ENCODE data around the gene ENHO.
"Not testable (repeated sequence)": the region's sequence is repeated elsewhere in the genome, so short reads cannot be mapped to it uniquely, and the experiment has no call there.

ENHO gene

DNA sequence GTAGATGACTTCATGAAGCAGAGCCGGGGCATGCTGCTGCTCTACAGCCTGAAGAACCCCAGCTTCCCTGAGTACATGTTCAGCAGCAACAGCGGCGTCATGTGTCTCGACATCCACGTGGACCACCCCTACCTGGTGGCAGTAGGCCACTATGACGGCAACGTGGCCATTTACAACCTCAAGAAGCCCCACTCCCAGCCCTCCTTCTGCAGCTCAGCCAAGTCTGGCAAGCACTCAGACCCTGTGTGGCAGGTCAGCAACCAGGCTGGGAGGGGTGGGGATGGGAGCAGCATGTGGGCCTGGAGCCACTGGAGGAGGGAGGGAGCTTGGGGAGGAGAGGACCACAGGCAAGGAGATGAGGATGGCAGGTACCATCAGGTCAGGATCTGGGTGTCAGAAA, 16.2 kb downstream of the ENHO start:
- DNase-seq (ENCODE audit: low read depth): no peak

DNA sequence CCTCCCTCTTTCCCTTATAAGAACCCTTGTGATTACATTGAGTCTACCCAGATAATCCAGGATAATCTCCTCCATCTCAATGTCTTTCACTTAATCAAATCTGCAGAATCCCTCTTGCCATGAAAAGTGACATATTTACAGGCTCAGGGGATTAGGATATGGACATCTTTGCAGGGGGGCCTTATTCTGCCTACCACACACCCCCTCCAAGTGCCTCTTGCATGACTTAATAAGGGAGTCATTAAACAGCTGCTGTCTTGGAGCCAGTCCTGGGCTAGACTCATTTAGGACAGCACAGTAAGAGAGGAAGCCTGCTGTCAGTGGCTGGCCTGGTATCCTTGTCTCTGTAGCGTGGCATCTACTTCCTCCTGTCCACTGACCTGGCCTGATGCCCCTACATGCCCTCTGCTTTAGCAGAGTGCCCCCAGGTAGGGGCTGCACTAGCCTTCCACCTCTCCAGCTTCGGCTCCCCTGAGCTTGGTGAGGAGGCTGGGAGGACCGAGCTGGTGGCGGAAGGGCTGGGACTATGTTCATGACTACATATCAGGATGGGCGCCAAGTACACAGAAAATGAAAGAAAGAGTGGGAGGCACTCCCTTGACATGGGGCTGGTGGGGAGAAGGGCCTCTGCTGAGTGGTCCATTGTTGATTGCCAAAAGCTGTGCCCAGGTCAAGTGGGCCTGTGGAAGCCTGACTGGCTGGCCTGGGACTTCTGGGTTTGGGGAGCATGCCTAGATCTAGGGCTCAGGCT, 17.2 kb downstream of the ENHO start:
- DNase-seq (ENCODE audit: low read depth): no peak

GRCh38 chr9:34503406-34503805, 19.4 kb downstream of the ENHO start:
- no peak for DNase-seq (ENCODE audit: low read depth)

- no peak for DNase-seq (ENCODE audit: low read depth)
These were observed 19.9 kb downstream of the ENHO start for GRCh38 chr9:34502891-34503290.

DNA sequence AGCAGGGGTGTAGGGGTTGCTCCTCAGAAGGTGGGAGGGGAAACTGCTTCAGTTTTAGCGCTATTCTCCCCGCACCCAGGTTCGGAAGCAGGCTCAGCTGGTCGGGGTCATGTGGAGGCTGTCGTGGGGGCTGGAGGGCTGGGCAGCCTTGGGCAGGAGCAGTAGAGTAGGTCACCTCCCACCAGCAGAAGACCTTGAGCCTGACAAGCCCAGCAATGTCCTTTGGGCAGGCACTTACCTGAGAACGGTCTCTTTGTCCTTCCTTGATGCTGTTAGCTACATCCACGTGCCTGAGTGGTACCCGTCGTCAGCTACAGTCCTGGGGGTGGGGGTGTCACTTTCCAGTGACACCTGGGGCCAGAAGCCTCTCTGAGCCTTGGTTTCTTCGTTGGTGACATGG, 20.3 kb downstream of the ENHO start:
- DNase-seq (ENCODE audit: low read depth): no peak

GRCh38 chr9:34501889-34502425, 20.8 kb downstream of the ENHO start:
- DNase-seq (ENCODE audit: low read depth): no peak

GRCh38 chr9:34501372-34501771, 21.4 kb downstream of the ENHO start:
- DNase-seq (ENCODE audit: low read depth): no peak

DNA sequence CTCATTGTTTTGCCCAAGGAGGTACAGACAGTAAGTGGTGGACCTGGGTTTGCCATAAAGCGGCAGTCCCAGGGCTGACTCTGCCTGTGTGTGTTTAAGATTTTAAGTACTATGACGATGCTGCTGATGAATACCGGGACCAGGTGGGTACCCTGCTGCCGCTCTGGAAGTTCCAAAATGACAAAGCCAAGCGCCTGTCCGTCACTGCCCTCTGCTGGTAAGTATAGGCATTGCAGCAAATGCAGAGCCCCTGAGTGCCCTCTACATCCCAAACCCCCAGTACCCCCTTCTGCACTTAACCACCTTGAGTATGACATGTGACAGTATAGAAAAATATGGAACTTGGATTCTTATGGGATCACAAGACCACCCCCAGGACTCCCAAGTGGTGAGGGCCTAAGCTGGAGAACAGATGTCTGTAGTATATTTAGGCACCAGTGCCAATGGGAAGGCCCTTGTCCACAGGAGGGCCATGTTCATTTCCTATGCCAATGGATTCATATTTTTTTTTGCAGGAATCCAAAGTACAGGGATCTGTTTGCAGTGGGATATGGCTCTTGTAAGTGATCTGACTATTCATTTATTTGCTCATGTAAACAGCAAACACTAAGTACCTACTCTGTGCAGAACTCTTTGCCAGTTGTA, 22.0 kb downstream of the ENHO start:
- DNase-seq (ENCODE audit: low read depth): peak; percentile 69

GRCh38 chr9:34499076-34499475, 23.7 kb downstream of the ENHO start:
- DNase-seq (ENCODE audit: low read depth): no peak

DNA sequence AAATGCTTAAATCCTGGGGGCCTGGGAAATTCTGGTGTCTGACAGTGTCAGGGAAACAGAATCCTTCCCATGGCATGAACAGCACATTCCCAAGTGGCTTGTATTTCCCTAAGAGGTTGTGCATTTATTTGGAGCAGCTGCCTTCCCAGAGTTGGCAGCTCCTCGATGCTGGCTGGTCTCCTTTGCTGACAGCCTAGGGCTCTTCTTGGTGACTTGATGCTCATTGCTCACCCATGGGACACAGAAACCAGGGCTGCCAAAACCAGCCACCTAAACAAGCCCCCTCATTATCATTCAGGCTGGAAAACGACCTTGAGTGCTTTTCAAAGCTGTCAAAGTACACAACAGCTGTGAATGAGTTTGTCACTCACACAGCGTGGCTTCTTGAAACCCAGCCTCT, 24.2 kb downstream of the ENHO start:
- DNase-seq (ENCODE audit: low read depth): no peak

- DNase-seq (ENCODE audit: low read depth): no peak
These were observed 26.6 kb downstream of the ENHO start for GRCh38 chr9:34496149-34496712.

GRCh38 chr9:34493972-34494535, 28.7 kb downstream of the ENHO start:
- DNase-seq (ENCODE audit: low read depth): peak; percentile 3

DNA sequence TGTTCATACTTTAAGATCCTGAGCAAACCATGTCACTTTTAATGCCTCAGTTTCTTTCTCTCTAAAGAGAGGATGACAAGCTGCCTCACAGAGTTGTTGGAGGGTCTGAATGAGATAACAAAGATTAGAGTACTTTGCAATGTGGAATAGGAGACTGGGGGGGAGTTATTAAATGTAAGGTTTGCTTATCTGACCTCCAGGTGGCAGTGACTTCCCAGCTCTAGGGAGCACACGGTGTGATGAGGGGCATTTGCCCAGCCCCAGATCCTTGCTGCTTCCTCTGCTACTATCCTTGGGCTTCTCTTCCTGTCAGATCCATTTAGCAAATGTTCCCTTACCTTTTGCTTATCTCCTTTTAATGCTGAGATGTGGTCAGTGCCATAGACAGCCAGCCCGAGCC, 30.7 kb downstream of the ENHO start:
- no peak for DNase-seq (ENCODE audit: low read depth)

DNA sequence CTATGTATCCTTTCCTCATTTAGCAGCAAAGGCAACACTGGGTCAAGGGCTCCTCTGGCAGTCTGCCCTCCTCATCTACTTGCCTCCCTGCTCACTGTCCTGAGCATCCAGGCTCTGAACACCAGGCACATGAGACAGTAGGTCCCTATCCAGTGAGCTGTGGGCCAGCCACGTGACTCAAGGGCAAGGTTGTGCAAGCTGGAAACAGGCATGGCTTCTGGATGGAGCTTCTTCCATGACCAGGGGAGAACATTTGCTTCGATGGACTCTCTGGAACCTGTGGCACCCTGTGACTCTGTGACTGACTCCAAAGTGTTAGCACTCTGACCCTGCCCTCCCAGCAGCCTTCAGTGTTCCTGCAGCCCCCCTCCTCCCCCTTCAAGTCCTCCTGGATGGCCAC, 31.2 kb downstream of the ENHO start:
- DNase-seq (ENCODE audit: low read depth): no peak

DNA sequence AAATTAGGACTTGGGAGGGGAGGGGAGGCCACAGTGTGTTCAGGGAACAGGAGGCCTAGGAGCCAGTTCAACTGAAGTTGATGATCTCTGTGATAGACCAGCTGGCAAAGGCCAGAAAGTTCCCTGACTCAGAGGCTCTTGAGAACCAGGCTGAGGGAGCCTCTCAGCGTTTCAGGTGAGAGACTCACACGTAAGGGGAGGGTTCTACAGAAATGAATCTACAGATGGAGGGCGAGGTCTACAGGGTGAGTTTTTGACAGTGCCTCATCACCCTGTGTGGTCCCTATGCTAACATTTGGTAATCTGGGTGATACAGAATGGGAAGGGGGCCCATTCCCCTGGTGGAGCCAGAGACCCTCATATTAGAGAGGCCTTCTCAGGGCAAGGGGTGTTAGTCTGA, 32.0 kb downstream of the ENHO start:
- no peak for DNase-seq (ENCODE audit: low read depth)

DNA sequence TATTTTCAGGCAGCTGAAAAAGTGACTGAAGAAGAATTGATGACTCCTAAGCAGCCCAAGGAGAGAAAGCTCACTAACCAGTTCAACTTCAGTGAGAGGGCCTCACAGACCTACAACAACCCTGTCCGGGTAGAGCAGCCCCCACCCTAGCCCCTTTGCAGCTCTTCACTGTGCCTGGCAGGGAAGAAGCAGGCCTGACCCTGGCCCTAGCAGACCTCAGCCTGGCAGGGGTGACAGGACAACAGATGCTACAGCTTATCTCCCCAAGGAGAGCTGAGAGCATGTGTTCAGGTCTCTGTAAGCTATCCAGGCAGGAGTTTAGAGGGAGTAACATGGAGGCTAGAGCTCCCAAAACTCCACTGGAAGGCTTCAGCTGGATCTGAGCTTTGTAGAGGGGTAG, 32.4 kb downstream of the ENHO start:
- DNase-seq (ENCODE audit: low read depth): no peak

GRCh38 chr9:34486572-34486971, 36.2 kb downstream of the ENHO start:
- no peak for DNase-seq (ENCODE audit: low read depth)

DNA sequence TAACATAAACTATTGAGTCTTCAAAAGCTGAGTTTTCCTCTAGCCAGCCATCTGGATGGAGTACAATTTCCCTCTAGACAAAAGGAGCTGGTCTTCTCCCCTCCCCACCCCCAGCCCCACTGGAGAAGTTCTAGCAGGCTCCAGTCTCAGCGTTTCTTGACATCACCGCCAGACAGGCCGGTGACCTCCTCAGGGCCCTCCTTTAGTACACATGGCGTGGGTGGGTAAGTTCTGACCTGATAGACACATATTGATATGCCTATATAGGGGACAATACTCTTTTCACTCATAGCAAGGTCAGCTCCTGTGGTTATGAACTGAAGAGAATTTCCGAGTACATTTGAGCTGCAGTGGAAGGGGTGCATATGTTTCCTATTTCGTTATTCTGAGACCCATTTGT, 37.0 kb downstream of the ENHO start:
- no peak for DNase-seq (ENCODE audit: low read depth)

GRCh38 chr9:34484678-34485077, 38.1 kb downstream of the ENHO start:
- DNase-seq (ENCODE audit: low read depth): no peak

DNA sequence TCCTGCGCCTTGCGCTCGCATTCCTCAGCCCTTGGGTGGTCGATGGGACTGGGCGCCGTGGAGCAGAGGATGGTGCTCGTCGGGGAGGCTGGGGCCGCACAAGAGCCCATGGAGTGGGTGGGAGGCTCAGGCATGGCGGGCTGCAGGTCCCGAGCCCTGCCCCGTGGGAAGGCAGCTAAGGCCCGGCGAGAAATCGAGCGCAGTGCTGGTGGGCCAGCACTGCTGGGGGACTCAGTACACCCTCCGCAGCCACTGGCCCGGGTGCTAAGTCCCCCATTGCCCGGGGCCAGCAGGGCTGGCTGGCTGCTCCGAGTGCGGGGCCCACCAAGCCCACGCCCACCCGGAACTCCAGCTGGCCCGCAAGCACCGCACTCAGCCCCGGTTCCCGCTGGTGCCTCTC, 40.0 kb downstream of the ENHO start:
- not testable (repeated sequence) for DNase-seq (ENCODE audit: low read depth)

- not testable (repeated sequence) for DNase-seq (ENCODE audit: low read depth)
These were observed 41.2 kb downstream of the ENHO start for GRCh38 chr9:34481620-34482019.

GRCh38 chr9:34479431-34479866, 43.3 kb downstream of the ENHO start:
- no peak for DNase-seq (ENCODE audit: low read depth)

DNA sequence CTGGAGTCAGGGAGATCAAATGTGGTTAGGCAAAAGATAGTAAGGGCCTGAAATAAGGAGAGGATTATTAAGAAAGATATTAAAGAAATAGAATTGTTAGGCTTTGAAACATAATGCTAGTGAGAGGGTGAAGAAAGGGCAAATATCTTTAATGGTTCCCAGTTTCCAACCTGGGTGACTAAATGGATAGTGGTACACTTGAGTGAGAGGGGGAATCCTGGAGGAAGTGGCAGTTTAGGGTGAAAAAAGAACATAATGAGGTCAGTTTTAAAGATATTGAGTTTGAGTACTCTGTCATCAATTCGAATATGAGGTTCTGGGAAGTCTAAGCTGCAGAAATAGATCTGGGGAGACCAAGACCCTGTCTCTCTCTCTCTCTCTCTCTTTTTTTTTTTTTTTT, 45.2 kb downstream of the ENHO start:
- DNase-seq (ENCODE audit: low read depth): no peak

Measured in activated T-cell treated with anti-CD3 and anti-CD28 coated beads for 1 hour (primary cell).